Liver (tissue), 9 donors: ENCODE results near the gene EPB41L4A. TPM values are rescaled to one million over a fixed set of nuclear protein-coding genes. Genes with fewer than 3 reads are reported as not detected.

Experiments
- DNase-seq: peaks from one replicate; pipeline ENCODE4 v3.0.0-alpha.2; 2017; ENCODE audit warnings: low spot score
- H3K27ac ChIP-seq, 2 donors: one replicate each; pipeline ENCODE4 v1.7.0; 2013; ENCODE audit warnings: inconsistent platforms in 2 of 2, low read length in 2 of 2, control low read depth in 1 of 2, low read depth in 1 of 2, mild to moderate bottlenecking in 1 of 2
- H3K27me3 ChIP-seq, 4 donors: one replicate each; pipeline versions ENCODE4 v1.6.1 to v1.7.0; 2013; ENCODE audit warnings: low read length in 3 of 4, inconsistent platforms in 1 of 4, mild to moderate bottlenecking in 1 of 4, moderate library complexity in 1 of 4; ENCODE audit not compliant: control insufficient read depth in 4 of 4, insufficient read depth in 4 of 4
- H3K36me3 ChIP-seq, 4 donors: one replicate each; pipeline versions ENCODE4 v1.6.1 to v1.7.0; 2013; ENCODE audit warnings: low read length in 3 of 4, mild to moderate bottlenecking in 3 of 4, low read depth in 1 of 4, moderate library complexity in 1 of 4; ENCODE audit not compliant: control insufficient read depth in 4 of 4, insufficient read depth in 3 of 4
- H3K4me1 ChIP-seq, 4 donors: one replicate each; pipeline versions ENCODE4 v1.6.1 to v1.7.0; 2013; ENCODE audit warnings: low read length in 3 of 4, mild to moderate bottlenecking in 3 of 4, moderate library complexity in 1 of 4; ENCODE audit not compliant: control insufficient read depth in 4 of 4, insufficient read depth in 4 of 4
- H3K4me3 ChIP-seq, 3 donors: one replicate each; pipeline versions ENCODE4 v1.6.1 to v1.7.0; 2013; ENCODE audit warnings: low read length in 3 of 3, control low read depth in 1 of 3, low read depth in 1 of 3, mild to moderate bottlenecking in 1 of 3
- H3K9ac ChIP-seq, 2 donors: one replicate each; pipeline ENCODE4 v1.7.0; 2013; ENCODE audit warnings: low read length in 2 of 2, mild to moderate bottlenecking in 2 of 2, moderate library complexity in 2 of 2, control low read depth in 1 of 2, low read depth in 1 of 2
- H3K9me3 ChIP-seq, 4 donors: one replicate each; pipeline versions ENCODE4 v1.6.1 to v1.7.0; 2013; ENCODE audit warnings: low read length in 3 of 4; ENCODE audit not compliant: control insufficient read depth in 4 of 4
- ATF3 ChIP-seq: IDR thresholded peaks from 2 replicates; pipeline ENCODE4 v1.6.1; 2016; ENCODE audit warnings: antibody characterized with exemption
- CTCF ChIP-seq: fragments of 150-350 bp; IDR thresholded peaks from 2 replicates; pipeline ENCODE4 v1.5.1; 2017; ENCODE audit warnings: improper control_type of control experiment, low read depth, low read length; ENCODE audit not compliant: missing input control
- EGR1 ChIP-seq, 2 donors: IDR thresholded peaks; 2 replicates each; pipeline ENCODE4 v1.6.1; 2016 to 2018; ENCODE audit warnings: antibody characterized with exemption in 2 of 2, low read depth in 2 of 2
- FOXA1 ChIP-seq: IDR thresholded peaks from 2 replicates; pipeline ENCODE4 v1.6.1; 2016; ENCODE audit warnings: antibody characterized with exemption
- FOXA2 ChIP-seq: IDR thresholded peaks from 2 replicates; pipeline ENCODE4 v1.6.1; 2016; ENCODE audit warnings: antibody characterized with exemption
- GABPA ChIP-seq, 2 donors: IDR thresholded peaks in 1 of 2; conservative IDR thresholded peaks in 1 of 2; 2 replicates each; pipeline ENCODE4 v1.6.1; 2016; ENCODE audit warnings: antibody characterized with exemption in 2 of 2, mild to moderate bottlenecking in 1 of 2, moderate library complexity in 1 of 2
- HNF4A ChIP-seq, 2 donors: conservative IDR thresholded peaks; 2 replicates each; pipeline ENCODE4 v1.6.1; 2016; ENCODE audit warnings: antibody characterized with exemption in 2 of 2, mild to moderate bottlenecking in 2 of 2
- JUND ChIP-seq, 2 donors: IDR thresholded peaks; 2 replicates each; pipeline ENCODE4 v1.6.1; 2016; ENCODE audit warnings: antibody characterized with exemption in 2 of 2
- MAX ChIP-seq: IDR thresholded peaks from 2 replicates; pipeline ENCODE4 v1.6.1; 2016; ENCODE audit warnings: antibody characterized with exemption
- NR2F2 ChIP-seq: IDR thresholded peaks from 2 replicates; pipeline ENCODE4 v1.6.1; 2016; ENCODE audit warnings: antibody characterized with exemption
- RAD21 ChIP-seq, 2 donors: IDR thresholded peaks; 2 replicates each; pipeline ENCODE4 v1.6.1; 2016; ENCODE audit warnings: antibody characterized with exemption in 2 of 2, mild to moderate bottlenecking in 2 of 2
- REST ChIP-seq: IDR thresholded peaks from 2 replicates; pipeline ENCODE4 v1.6.1; 2016; ENCODE audit warnings: antibody characterized with exemption, mild to moderate bottlenecking
- RXRA ChIP-seq, 2 donors: IDR thresholded peaks; 2 replicates each; pipeline ENCODE4 v1.6.1; 2017 to 2018; ENCODE audit warnings: antibody characterized with exemption in 2 of 2, mild to moderate bottlenecking in 1 of 2
- SP1 ChIP-seq: IDR thresholded peaks from 2 replicates; pipeline ENCODE4 v1.6.1; 2018; ENCODE audit warnings: antibody characterized with exemption, mild to moderate bottlenecking
- TAF1 ChIP-seq: conservative IDR thresholded peaks from 2 replicates; pipeline ENCODE4 v1.6.1; 2016; ENCODE audit warnings: antibody characterized with exemption, mild to moderate bottlenecking
- YY1 ChIP-seq: IDR thresholded peaks from 2 replicates; pipeline ENCODE4 v1.6.1; 2016; ENCODE audit warnings: antibody characterized with exemption, mild to moderate bottlenecking
- ZBTB33 ChIP-seq: IDR thresholded peaks from 2 replicates; pipeline ENCODE4 v1.6.1; 2016; ENCODE audit warnings: antibody characterized with exemption
- WGBS: extraction: QIAGEN DNeasy Blood & Tissue Kit; methylation state at CpG from one replicate; pipeline ENCODE4 v1.1.7; 2013; 5-methylcytosine and 5-hydroxymethylcytosine counted together
- polyA plus RNA-seq, 2 donors: library from polyadenylated mRNA; stranded (reverse) in 1 of 2; unstranded in 1 of 2; fragments of 200-250 nt in 1 of 2; fragments of >200 nt in 1 of 2; fragmentation: Nextera tagmentation in 1 of 2; extraction: Ambion mirVana in 1 of 2; gene quantifications; one replicate each; pipeline versions ENCODE4 v1.2.1 to v1.2.3, GENCODE V29; 2013 to 2015
- total RNA-seq, 2 donors: library from RNA; depleted of rRNA; stranded (reverse); fragments of >200 nt; gene quantifications; one replicate each; pipeline ENCODE4 v1.2.3, GENCODE V29; 2014
- donor health status: healthy.
- donor health status: healthy.
- donor health status: healthy.
- donor health status: healthy.
- donor health status: healthy.

The EPB41L4A gene
- total and polyA plus RNA-seq, 4 donors: 1.1 to 8.0 (median 3.9) TPM

- no peak overlapping the region for H3K4me3 ChIP-seq
- WGBS: 82% methylated on average over 7 of the region's 7 CpGs
- TF ChIP-seq REST: no peak
- TF ChIP-seq ATF3: no peak
- TF ChIP-seq RXRA (IDR thresholded peaks at IDR 0.05): no peak
- TF ChIP-seq YY1: no peak
- no peak for TF ChIP-seq JUND (IDR thresholded peaks at IDR 0.05)
- TF ChIP-seq ZBTB33: no peak
- TF ChIP-seq RAD21 (IDR thresholded peaks at IDR 0.05): no peak
- no peak for TF ChIP-seq SP1
- TF ChIP-seq FOXA1: no peak
- TF ChIP-seq GABPA (IDR thresholded peaks at IDR 0.05 in 1 of 2, conservative IDR thresholded peaks at IDR 0.05 in 1 of 2): no peak
- TF ChIP-seq MAX: no peak
- TF ChIP-seq TAF1: no peak
- TF ChIP-seq HNF4A (conservative IDR thresholded peaks at IDR 0.05): no peak
- no peak for TF ChIP-seq FOXA2
- no peak for TF ChIP-seq CTCF
- H3K9ac ChIP-seq: no peak overlapping the region
- H3K36me3 ChIP-seq: no peaks in the 10 kb centered on the region
- no peak overlapping the region for H3K27ac ChIP-seq
- no peak for DNase-seq
- H3K9me3 ChIP-seq: peaks cover 0 to 4% (median 0%) of the 10 kb centered on the region in 4 donors
- H3K27me3 ChIP-seq: no peaks in the 10 kb centered on the region
- no peaks in the 10 kb centered on the region for H3K4me1 ChIP-seq
These were observed 125.5 kb downstream of the EPB41L4A start for GRCh38 chr5:112293587-112293986.

- Histone ChIP-seq H3K4me1 (no peaks in the 10 kb centered on the region), H3K27me3 (no peaks in the 10 kb centered on the region), H3K9me3 (no peaks in the 10 kb centered on the region), H3K4me3 (no peak overlapping the region), H3K9ac (no peak overlapping the region), H3K36me3 (no peaks in the 10 kb centered on the region), H3K27ac (no peak overlapping the region)
- no peak for DNase-seq
- no peak for TF ChIP-seq HNF4A (conservative IDR thresholded peaks at IDR 0.05)
- TF ChIP-seq TAF1: no peak
- no peak for TF ChIP-seq FOXA1
- no peak for TF ChIP-seq MAX
- TF ChIP-seq SP1: no peak
- TF ChIP-seq CTCF: no peak
- TF ChIP-seq FOXA2: no peak
- no peak for TF ChIP-seq REST
- no peak for TF ChIP-seq JUND (IDR thresholded peaks at IDR 0.05)
- no peak for TF ChIP-seq RXRA (IDR thresholded peaks at IDR 0.05)
- no peak for TF ChIP-seq EGR1 (IDR thresholded peaks at IDR 0.05; ENCODE audit: low read depth in 2 of 2)
- TF ChIP-seq NR2F2: no peak
These were observed 128.4 kb downstream of the EPB41L4A start for GRCh38 chr5:112290691-112291090.
